ENCODE results near the gene TXK. TPM values are rescaled to one million over a fixed set of nuclear protein-coding genes. Genes with fewer than 3 reads are reported as not detected.

The TXK gene
- total RNA-seq, 1 experiment from 2014 or later, result 0.70 TPM

DNA sequence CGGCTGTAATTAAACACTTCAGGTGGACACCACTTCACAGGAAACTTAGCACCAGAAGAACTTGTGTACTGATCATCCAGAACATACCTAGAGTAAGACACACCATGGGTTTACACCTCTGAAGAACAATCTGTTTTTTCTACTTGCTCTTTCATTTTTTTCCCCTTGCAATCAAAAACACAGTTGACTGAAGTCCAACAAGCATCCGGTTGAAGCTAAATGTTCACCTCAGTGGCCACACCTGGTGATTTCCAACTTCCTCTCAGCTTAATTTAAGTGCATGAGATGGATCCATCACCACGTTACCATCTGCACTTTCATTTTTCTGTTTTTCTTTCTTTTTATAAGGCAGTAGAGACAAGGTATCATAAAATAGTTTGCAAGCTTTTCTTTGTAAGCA lies 4.9 kb upstream of the TXK start (continued):
- TF ChIP-seq, protein P1, sequence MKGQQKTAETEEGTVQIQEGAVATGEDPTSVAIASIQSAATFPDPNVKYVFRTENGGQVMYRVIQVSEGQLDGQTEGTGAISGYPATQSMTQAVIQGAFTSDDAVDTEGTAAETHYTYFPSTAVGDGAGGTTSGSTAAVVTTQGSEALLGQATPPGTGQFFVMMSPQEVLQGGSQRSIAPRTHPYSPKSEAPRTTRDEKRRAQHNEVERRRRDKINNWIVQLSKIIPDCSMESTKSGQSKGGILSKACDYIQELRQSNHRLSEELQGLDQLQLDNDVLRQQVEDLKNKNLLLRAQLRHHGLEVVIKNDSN (CRISPR knock-in tag; IDR thresholded peaks at IDR 0.05), result no peak
- no peak for TF ChIP-seq ZNF138 (CRISPR knock-in tag; conservative IDR thresholded peaks at IDR 0.05)
- TF ChIP-seq CBFB (CRISPR knock-in tag; IDR thresholded peaks at IDR 0.05; ENCODE audit: low read depth), result no peak
- no peak for TF ChIP-seq NFYB (CRISPR knock-in tag; conservative IDR thresholded peaks at IDR 0.05; ENCODE audit: low read depth)
- no peak for TF ChIP-seq RORB (CRISPR knock-in tag; IDR thresholded peaks at IDR 0.05)

DNA sequence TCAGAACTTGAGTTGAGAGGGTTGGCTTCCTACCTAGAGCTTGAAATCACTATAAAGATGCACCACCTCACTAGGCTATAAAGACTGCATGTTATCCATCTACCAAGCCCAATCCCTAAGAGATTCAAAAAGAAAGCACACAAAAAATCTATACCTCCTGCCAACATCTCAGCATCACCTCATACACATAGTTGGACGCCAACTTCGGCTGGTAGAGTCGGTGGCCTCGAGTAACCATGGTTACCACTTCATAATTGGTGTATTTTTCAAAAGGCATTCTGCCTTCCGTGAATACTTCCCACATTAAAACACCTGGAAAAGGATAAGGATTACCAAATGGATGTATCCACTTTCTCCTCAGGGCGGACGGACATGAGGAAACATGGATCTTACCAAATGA lies 4.5 kb upstream of the TXK start:
- CTCF ChIA-PET, result interaction anchor here (0.6 to 3.1 kb wide), 2 partner anchors 11 to 13 kb away, joined by 3 to 16 read pairs; no protein-coding TSS in a partner anchor
- TF ChIP-seq ETV6 (CRISPR knock-in tag; IDR thresholded peaks at IDR 0.05) (no peak), CREM (CRISPR knock-in tag; IDR thresholded peaks at IDR 0.05) (no peak), OVOL2 (CRISPR knock-in tag; IDR thresholded peaks at IDR 0.05; ENCODE audit: borderline replicate concordance) (no peak), KAT7 (CRISPR knock-in tag; IDR thresholded peaks at IDR 0.05; ENCODE audit: borderline replicate concordance) (no peak), SP1 (CRISPR knock-in tag; conservative IDR thresholded peaks at IDR 0.05) (no peak), IRF2 (CRISPR knock-in tag; IDR thresholded peaks at IDR 0.05; ENCODE audit: borderline replicate concordance, low read depth) (no peak), RORB (CRISPR knock-in tag; IDR thresholded peaks at IDR 0.05) (no peak), TP53 (CRISPR knock-in tag; IDR thresholded peaks at IDR 0.05) (no peak), TEAD1 (CRISPR knock-in tag; IDR thresholded peaks at IDR 0.05) (no peak), SMAD4 (CRISPR knock-in tag; IDR thresholded peaks at IDR 0.05) (no peak), CREB1 (CRISPR knock-in tag; IDR thresholded peaks at IDR 0.05) (no peak), ZNF121 (CRISPR knock-in tag; IDR thresholded peaks at IDR 0.05) (no peak)
- TF ChIP-seq, protein P2, sequence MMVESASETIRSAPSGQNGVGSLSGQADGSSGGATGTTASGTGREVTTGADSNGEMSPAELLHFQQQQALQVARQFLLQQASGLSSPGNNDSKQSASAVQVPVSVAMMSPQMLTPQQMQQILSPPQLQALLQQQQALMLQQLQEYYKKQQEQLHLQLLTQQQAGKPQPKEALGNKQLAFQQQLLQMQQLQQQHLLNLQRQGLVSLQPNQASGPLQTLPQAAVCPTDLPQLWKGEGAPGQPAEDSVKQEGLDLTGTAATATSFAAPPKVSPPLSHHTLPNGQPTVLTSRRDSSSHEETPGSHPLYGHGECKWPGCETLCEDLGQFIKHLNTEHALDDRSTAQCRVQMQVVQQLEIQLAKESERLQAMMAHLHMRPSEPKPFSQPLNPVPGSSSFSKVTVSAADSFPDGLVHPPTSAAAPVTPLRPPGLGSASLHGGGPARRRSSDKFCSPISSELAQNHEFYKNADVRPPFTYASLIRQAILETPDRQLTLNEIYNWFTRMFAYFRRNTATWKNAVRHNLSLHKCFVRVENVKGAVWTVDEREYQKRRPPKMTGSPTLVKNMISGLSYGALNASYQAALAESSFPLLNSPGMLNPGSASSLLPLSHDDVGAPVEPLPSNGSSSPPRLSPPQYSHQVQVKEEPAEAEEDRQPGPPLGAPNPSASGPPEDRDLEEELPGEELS (CRISPR knock-in tag; IDR thresholded peaks at IDR 0.05), result no peak
- TF ChIP-seq, protein P3, sequence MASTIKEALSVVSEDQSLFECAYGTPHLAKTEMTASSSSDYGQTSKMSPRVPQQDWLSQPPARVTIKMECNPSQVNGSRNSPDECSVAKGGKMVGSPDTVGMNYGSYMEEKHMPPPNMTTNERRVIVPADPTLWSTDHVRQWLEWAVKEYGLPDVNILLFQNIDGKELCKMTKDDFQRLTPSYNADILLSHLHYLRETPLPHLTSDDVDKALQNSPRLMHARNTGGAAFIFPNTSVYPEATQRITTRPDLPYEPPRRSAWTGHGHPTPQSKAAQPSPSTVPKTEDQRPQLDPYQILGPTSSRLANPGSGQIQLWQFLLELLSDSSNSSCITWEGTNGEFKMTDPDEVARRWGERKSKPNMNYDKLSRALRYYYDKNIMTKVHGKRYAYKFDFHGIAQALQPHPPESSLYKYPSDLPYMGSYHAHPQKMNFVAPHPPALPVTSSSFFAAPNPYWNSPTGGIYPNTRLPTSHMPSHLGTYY (CRISPR knock-in tag; IDR thresholded peaks at IDR 0.05), result no peak
- TF ChIP-seq, protein P4, sequence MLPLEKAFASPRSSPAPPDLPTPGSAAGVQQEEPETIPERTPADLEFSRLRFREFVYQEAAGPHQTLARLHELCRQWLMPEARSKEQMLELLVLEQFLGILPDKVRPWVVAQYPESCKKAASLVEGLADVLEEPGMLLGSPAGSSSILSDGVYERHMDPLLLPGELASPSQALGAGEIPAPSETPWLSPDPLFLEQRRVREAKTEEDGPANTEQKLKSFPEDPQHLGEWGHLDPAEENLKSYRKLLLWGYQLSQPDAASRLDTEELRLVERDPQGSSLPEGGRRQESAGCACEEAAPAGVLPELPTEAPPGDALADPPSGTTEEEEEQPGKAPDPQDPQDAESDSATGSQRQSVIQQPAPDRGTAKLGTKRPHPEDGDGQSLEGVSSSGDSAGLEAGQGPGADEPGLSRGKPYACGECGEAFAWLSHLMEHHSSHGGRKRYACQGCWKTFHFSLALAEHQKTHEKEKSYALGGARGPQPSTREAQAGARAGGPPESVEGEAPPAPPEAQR (CRISPR knock-in tag; IDR thresholded peaks at IDR 0.05), result no peak
- TF ChIP-seq, protein P5, sequence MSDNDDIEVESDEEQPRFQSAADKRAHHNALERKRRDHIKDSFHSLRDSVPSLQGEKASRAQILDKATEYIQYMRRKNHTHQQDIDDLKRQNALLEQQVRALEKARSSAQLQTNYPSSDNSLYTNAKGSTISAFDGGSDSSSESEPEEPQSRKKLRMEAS (CRISPR knock-in tag; IDR thresholded peaks at IDR 0.05), result no peak
- TF ChIP-seq, protein P6, sequence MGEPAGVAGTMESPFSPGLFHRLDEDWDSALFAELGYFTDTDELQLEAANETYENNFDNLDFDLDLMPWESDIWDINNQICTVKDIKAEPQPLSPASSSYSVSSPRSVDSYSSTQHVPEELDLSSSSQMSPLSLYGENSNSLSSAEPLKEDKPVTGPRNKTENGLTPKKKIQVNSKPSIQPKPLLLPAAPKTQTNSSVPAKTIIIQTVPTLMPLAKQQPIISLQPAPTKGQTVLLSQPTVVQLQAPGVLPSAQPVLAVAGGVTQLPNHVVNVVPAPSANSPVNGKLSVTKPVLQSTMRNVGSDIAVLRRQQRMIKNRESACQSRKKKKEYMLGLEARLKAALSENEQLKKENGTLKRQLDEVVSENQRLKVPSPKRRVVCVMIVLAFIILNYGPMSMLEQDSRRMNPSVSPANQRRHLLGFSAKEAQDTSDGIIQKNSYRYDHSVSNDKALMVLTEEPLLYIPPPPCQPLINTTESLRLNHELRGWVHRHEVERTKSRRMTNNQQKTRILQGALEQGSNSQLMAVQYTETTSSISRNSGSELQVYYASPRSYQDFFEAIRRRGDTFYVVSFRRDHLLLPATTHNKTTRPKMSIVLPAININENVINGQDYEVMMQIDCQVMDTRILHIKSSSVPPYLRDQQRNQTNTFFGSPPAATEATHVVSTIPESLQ (CRISPR knock-in tag; IDR thresholded peaks at IDR 0.05), result no peak
- TF ChIP-seq, protein P7, sequence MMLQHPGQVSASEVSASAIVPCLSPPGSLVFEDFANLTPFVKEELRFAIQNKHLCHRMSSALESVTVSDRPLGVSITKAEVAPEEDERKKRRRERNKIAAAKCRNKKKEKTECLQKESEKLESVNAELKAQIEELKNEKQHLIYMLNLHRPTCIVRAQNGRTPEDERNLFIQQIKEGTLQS (CRISPR knock-in tag; conservative IDR thresholded peaks at IDR 0.05), result no peak
- TF ChIP-seq, protein P8, sequence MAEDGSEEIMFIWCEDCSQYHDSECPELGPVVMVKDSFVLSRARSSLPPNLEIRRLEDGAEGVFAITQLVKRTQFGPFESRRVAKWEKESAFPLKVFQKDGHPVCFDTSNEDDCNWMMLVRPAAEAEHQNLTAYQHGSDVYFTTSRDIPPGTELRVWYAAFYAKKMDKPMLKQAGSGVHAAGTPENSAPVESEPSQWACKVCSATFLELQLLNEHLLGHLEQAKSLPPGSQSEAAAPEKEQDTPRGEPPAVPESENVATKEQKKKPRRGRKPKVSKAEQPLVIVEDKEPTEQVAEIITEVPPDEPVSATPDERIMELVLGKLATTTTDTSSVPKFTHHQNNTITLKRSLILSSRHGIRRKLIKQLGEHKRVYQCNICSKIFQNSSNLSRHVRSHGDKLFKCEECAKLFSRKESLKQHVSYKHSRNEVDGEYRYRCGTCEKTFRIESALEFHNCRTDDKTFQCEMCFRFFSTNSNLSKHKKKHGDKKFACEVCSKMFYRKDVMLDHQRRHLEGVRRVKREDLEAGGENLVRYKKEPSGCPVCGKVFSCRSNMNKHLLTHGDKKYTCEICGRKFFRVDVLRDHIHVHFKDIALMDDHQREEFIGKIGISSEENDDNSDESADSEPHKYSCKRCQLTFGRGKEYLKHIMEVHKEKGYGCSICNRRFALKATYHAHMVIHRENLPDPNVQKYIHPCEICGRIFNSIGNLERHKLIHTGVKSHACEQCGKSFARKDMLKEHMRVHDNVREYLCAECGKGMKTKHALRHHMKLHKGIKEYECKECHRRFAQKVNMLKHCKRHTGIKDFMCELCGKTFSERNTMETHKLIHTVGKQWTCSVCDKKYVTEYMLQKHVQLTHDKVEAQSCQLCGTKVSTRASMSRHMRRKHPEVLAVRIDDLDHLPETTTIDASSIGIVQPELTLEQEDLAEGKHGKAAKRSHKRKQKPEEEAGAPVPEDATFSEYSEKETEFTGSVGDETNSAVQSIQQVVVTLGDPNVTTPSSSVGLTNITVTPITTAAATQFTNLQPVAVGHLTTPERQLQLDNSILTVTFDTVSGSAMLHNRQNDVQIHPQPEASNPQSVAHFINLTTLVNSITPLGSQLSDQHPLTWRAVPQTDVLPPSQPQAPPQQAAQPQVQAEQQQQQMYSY (CRISPR knock-in tag; IDR thresholded peaks at IDR 0.05), result no peak
- TF ChIP-seq, protein P9, sequence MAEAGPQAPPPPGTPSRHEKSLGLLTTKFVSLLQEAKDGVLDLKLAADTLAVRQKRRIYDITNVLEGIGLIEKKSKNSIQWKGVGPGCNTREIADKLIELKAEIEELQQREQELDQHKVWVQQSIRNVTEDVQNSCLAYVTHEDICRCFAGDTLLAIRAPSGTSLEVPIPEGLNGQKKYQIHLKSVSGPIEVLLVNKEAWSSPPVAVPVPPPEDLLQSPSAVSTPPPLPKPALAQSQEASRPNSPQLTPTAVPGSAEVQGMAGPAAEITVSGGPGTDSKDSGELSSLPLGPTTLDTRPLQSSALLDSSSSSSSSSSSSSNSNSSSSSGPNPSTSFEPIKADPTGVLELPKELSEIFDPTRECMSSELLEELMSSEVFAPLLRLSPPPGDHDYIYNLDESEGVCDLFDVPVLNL (CRISPR knock-in tag; IDR thresholded peaks at IDR 0.05; ENCODE audit: borderline replicate concordance, low read depth), result no peak
- no peaks in the 10 kb centered on the region for H3K9me3 Mint-ChIP-seq
- H3K4me1 Mint-ChIP-seq, result no peaks in the 10 kb centered on the region
- POLR2A ChIA-PET, result no interaction called here
- peaks cover 52% of the 10 kb centered on the region for H3K36me3 Mint-ChIP-seq
- no peak overlapping the region for H3K4me3 Mint-ChIP-seq
- H3K27ac Mint-ChIP-seq, result no peak overlapping the region
- no peak for DNase-seq (ENCODE audit: low spot score)
- ATAC-seq, result no peak
- no peaks in the 10 kb centered on the region for H3K27me3 Mint-ChIP-seq (ENCODE audit: low read depth)
